GM12873 (cell line): ENCODE data around the gene ADORA1.

Source experiments
- CTCF ChIP-seq: IDR thresholded peaks from 2 replicates; pipeline ENCODE4 v1.5.1; 2012; ENCODE audit warnings: low read depth, mild to moderate bottlenecking, moderate library complexity, low read length, control low read depth; ENCODE audit not compliant: insufficient read depth; ENCODE audit errors: missing control alignments

The ADORA1 gene

DNA sequence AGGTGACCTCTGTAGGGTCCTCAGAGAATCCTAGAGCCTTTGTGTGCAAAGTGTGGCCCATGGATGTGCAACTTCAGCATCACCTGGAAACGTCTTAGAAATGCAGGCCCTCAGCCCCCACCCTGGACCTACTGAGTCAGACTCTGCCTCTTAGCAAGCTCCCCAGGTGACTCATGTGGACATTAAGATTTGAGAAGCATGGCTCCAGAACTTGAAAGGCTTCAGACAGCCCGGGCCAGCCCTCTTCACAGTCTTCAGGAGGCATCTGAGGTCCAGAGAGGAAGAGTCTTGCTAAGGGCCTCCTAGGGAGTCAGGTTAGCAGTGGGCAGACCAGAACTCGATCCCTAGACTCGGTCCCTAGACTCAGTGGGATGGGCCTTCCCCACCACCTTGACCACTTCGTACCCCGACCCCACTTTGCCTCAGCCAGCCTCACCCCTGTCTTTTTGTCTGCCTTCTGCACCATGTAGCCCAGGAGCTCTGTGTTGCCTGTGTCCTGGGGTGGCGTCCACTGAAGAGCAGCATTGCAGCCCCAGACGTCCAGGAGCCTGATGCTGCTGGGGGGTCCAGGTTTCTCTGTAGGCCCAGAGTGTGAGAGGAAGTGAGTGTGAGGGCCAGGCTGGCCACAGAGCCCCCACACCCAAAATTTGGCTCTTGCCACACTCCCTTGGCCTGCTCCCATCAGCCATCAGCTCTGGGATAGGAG lies 43.3 kb downstream of the ADORA1 start:
- no peak for TF ChIP-seq CTCF

GRCh38 chr1:203171341-203172183 lies 44.0 kb downstream of the ADORA1 start:
- no peak for TF ChIP-seq CTCF

DNA sequence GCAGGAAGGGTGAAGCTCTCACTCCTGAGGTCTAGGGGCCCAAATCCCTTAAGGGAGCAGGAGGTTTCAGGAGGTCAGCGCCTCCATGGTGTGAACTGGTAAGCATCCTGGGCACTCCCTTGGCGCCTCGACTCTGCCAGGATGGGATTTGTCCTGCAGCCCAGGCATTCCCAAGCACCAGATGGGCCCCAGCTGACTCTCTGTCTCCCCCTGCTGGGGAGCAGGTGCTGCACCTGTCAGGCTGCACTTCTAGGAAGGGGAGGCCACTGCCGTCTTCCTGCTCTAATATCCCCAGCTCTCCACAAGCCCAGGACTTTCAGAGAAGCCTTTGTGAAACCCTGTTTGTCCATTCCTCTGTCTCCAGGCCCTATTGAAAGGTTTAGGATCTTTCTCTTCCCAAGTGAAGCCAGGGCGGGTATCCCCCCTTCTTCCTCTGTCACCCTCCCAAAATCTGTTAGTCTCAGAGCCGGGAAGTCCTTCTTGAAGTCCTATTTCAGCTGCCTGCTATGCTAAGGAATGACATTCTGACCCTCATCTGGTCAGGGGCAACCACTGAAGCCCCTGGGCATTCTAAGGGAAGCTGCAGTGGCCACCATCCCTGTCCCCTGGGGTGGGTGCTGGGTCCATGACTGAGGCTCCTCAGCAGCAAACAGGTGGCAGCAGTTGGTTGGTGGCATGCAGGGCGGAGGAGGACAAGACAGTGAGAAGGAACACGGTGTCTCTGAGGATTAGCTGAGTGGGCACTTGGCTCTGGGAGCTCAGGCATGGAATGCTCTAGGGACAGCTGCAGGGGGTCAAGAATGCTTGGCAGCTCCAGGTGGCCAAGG lies 44.9 kb downstream of the ADORA1 start:
- peak; percentile 98 for TF ChIP-seq CTCF

DNA sequence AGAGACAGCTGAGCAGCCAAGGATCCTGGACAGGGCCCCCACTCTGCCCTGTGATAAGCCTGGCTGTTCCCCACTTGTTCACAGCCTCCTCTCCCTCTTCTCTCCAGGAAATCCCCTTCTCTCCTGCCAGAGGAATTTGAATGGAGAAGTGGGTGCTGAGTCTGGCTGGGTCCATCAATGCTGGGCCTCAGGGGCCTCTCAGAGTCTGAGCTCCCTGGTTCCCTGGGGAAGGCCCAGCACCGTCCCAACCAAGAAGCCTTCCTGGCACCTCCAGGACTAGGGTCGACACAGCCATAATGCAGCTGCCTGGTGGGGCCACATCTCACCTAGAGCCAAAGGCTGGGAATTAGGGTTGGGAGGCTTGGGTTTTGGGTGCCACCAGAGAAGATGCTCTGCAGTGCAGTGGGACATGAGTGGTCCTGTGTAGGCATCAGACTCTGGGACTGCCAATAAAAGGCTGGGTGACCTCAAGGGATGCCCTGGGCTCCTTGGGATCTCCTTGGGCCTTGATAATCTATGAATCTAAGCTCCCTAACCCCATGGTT lies 45.6 kb downstream of the ADORA1 start:
- no peak for TF ChIP-seq CTCF

GRCh38 chr1:203173566-203173965 lies 46.0 kb downstream of the ADORA1 start:
- TF ChIP-seq CTCF = no peak

GRCh38 chr1:203174324-203174985 lies 46.9 kb downstream of the ADORA1 start:
- no peak for TF ChIP-seq CTCF
